Lung (tissue), 12 donors: ENCODE results near the gene ADH1C. TPM values are rescaled to one million over a fixed set of nuclear protein-coding genes. Genes with fewer than 3 reads are reported as not detected.

Source experiments
- ATAC-seq: fragments of 200-7000 bp; cut with Tn5 transposase; one replicate; pipeline ENCODE4 v1.9.1; 2020; ENCODE audit warnings: moderate number of reproducible peaks; ENCODE audit not compliant: insufficient read depth, low FRiP score
- DNase-seq, 3 donors: peaks; one replicate each; pipeline ENCODE4 v3.0.0-alpha.2; 2013 to 2017
- H3K27ac ChIP-seq, 2 donors: one replicate each; pipeline ENCODE4 v1.5.1; 2013; ENCODE audit warnings: mild to moderate bottlenecking in 2 of 2, moderate library complexity in 2 of 2, control low read depth in 1 of 2, inconsistent platforms in 1 of 2, low read depth in 1 of 2, low read length in 1 of 2
- H3K27me3 ChIP-seq, 3 donors: one replicate each; pipeline ENCODE4 v1.5.1; 2013; ENCODE audit warnings: low read length in 2 of 3; ENCODE audit not compliant: control insufficient read depth in 3 of 3, insufficient read depth in 3 of 3
- H3K36me3 ChIP-seq, 4 donors: one replicate each; pipeline ENCODE4 v1.5.1; 2013; ENCODE audit warnings: low read length in 4 of 4, mild to moderate bottlenecking in 1 of 4, moderate library complexity in 1 of 4; ENCODE audit not compliant: control insufficient read depth in 4 of 4, insufficient read depth in 4 of 4
- H3K4me1 ChIP-seq, 5 donors: one replicate each; pipeline ENCODE4 v1.5.1; 2013; ENCODE audit warnings: low read length in 5 of 5, mild to moderate bottlenecking in 2 of 5, moderate library complexity in 1 of 5; ENCODE audit not compliant: control insufficient read depth in 5 of 5, insufficient read depth in 5 of 5
- H3K4me3 ChIP-seq: one replicate; pipeline ENCODE4 v1.5.1; 2013; ENCODE audit warnings: mild to moderate bottlenecking, control low read depth, moderate library complexity
- H3K9ac ChIP-seq, 2 donors: one replicate each; pipeline ENCODE4 v1.5.1; 2013; ENCODE audit warnings: low read length in 2 of 2, control low read depth in 1 of 2; ENCODE audit not compliant: insufficient read depth in 1 of 2
- H3K9me3 ChIP-seq, 4 donors: one replicate each; pipeline ENCODE4 v1.5.1; 2013; ENCODE audit warnings: low read length in 3 of 4, mild to moderate bottlenecking in 1 of 4, moderate library complexity in 1 of 4; ENCODE audit not compliant: control insufficient read depth in 4 of 4, insufficient read depth in 3 of 4
- WGBS, 2 donors: extraction: QIAGEN DNeasy Blood & Tissue Kit; methylation state at CpG; one replicate each; pipeline ENCODE4 v1.1.7; 2013; 5-methylcytosine and 5-hydroxymethylcytosine counted together
- polyA plus RNA-seq, 2 donors: library from polyadenylated mRNA; stranded (reverse); fragments of 200-250 nt; gene quantifications; one replicate each; pipeline ENCODE4 v1.2.1, GENCODE V29; 2013
- total RNA-seq, 2 donors: library from RNA; depleted of rRNA in 1 of 2; stranded (reverse); fragments of >200 nt in 1 of 2; gene quantifications; one replicate each; pipeline ENCODE4 v1.2.1, GENCODE V29; 2014 to 2021
- TF ChIP-seq, protein P1 (sequence below): IDR thresholded peaks from 2 replicates; pipeline ENCODE4 v1.5.1; 2012; ENCODE audit warnings: mild to moderate bottlenecking; ENCODE audit errors: control extremely low read depth, extremely low read depth
- donor health status: control.
- donor health status: control.
- donor health status: Bipolar disorder and iron deficiency.
- donor health status: healthy.
- donor health status: DM: yes; HTN: yes; CAD: no.

Gene ADH1C
- total and polyA plus RNA-seq, 4 donors, result 2.6 to 14.8 (median 6.4) TPM

GRCh38 chr4:99395595-99396364, 43.2 kb upstream of the ADH1C start:
- Histone ChIP-seq H3K27me3 (no peaks in the 10 kb centered on the region), H3K4me1 (peaks cover 0 to 1% (median 0%) of the 10 kb centered on the region in 5 donors), H3K9ac (no peak overlapping the region), H3K4me3 (no peak overlapping the region), H3K27ac (peak overlapping the region in 1 of 2 donors; percentile 61), H3K9me3 (peaks cover 0 to 3% (median under 1%) of the 10 kb centered on the region in 4 donors), H3K36me3 (no peaks in the 10 kb centered on the region)
- ATAC-seq, result no peak
- 69 to 84% methylated on average over 3 of the region's 3 CpGs for WGBS, 2 donors
- TF ChIP-seq, protein P1, sequence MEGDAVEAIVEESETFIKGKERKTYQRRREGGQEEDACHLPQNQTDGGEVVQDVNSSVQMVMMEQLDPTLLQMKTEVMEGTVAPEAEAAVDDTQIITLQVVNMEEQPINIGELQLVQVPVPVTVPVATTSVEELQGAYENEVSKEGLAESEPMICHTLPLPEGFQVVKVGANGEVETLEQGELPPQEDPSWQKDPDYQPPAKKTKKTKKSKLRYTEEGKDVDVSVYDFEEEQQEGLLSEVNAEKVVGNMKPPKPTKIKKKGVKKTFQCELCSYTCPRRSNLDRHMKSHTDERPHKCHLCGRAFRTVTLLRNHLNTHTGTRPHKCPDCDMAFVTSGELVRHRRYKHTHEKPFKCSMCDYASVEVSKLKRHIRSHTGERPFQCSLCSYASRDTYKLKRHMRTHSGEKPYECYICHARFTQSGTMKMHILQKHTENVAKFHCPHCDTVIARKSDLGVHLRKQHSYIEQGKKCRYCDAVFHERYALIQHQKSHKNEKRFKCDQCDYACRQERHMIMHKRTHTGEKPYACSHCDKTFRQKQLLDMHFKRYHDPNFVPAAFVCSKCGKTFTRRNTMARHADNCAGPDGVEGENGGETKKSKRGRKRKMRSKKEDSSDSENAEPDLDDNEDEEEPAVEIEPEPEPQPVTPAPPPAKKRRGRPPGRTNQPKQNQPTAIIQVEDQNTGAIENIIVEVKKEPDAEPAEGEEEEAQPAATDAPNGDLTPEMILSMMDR, result no peak
- no peak for DNase-seq

GRCh38 chr4:99394896-99395295, 42.4 kb upstream of the ADH1C start:
- peaks cover 0 to 3% (median under 1%) of the 10 kb centered on the region in 4 donors for H3K9me3 ChIP-seq
- no peak overlapping the region for H3K9ac ChIP-seq
- no peak overlapping the region for H3K4me3 ChIP-seq
- ATAC-seq, result peak; percentile 41
- TF ChIP-seq, protein P1, result no peak
- H3K27ac ChIP-seq, result no peak overlapping the region
- H3K27me3 ChIP-seq, result no peaks in the 10 kb centered on the region
- H3K36me3 ChIP-seq, result no peaks in the 10 kb centered on the region
- H3K4me1 ChIP-seq, result peaks cover 0 to 1% (median 0%) of the 10 kb centered on the region in 5 donors
- no peak for DNase-seq

DNA sequence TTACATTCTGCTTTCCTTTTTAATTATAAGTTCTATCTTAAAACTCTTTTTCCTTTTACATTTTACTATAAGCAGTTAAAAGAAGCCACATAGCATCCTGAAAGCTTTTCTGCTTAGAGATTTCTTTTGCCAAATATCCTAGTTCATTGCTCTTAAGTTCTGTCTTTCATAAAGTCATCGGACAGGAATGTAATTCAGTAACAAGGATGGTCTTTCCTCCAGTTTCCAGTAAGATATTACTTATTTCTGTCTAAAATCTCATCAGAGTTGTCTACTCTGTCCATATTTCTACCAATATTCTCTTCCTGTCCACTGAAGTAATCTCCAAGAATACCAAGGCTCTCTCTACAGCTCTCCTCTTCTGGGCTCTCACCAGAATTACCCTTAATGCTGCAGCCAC, 37.5 kb upstream of the ADH1C start:
- ATAC-seq, result no peak

More for the DNA sequence above, 37.5 kb upstream of the ADH1C start:
- H3K9me3 ChIP-seq, result peaks cover 0 to 2% (median 0%) of the 10 kb centered on the region in 4 donors
- no peak overlapping the region for H3K4me3 ChIP-seq
- no peaks in the 10 kb centered on the region for H3K36me3 ChIP-seq
- no peak for DNase-seq
- WGBS, 2 donors, result 85 to 98% methylated on average over 1 of the region's 1 CpG
- H3K27me3 ChIP-seq, result no peaks in the 10 kb centered on the region
- H3K4me1 ChIP-seq, result peaks cover 0 to 3% (median 0%) of the 10 kb centered on the region in 5 donors
- TF ChIP-seq, protein P1, result no peak
- H3K9ac ChIP-seq, result no peak overlapping the region
- no peak overlapping the region for H3K27ac ChIP-seq
